Upper lobe of left lung (tissue), 6 donors: ENCODE measurements around the gene PJA1. TPM values are rescaled to one million over a fixed set of nuclear protein-coding genes. Genes with fewer than 3 reads are reported as not detected.

Experiments
- ATAC-seq, 2 donors: fragments of 200-7000 bp; cut with Tn5 transposase; one replicate each; pipeline ENCODE4 v1.9.1; 2022; ENCODE audit warnings: mild to moderate bottlenecking in 2 of 2, moderate library complexity in 2 of 2; ENCODE audit not compliant: low FRiP score in 2 of 2
- DNase-seq, 2 donors: peaks; one replicate each; pipeline ENCODE4 v3.0.0-alpha.2; 2019 to 2020
- H3K27ac ChIP-seq, 4 donors: fragments of 200-600 bp; sonication (generic); one replicate each; pipeline ENCODE4 v1.5.1; 2016 to 2019
- H3K27me3 ChIP-seq, 4 donors: fragments of 200-600 bp; sonication (generic); one replicate each; pipeline ENCODE4 v1.5.1; 2017 to 2019
- H3K36me3 ChIP-seq, 4 donors: fragments of 200-600 bp; sonication (generic); one replicate each; pipeline ENCODE4 v1.5.1; 2016 to 2019
- H3K4me1 ChIP-seq, 4 donors: fragments of 200-600 bp; sonication (generic); one replicate each; pipeline ENCODE4 v1.5.1; 2018 to 2019
- H3K4me3 ChIP-seq, 4 donors: fragments of 200-600 bp; sonication (generic); one replicate each; pipeline ENCODE4 v1.5.1; 2017 to 2019; ENCODE audit warnings: mild to moderate bottlenecking in 2 of 4, moderate library complexity in 1 of 4
- H3K9me3 ChIP-seq, 4 donors: fragments of 200-600 bp; sonication (generic); one replicate each; pipeline ENCODE4 v1.5.1; 2018 to 2019
- EP300 ChIP-seq, 4 donors: sonication (generic); formaldehyde crosslinking; IDR thresholded peaks; one replicate each; pipeline ENCODE4 v1.5.1; 2017; ENCODE audit warnings: antibody characterized with exemption in 4 of 4, control low read depth in 2 of 4
- POLR2A ChIP-seq, 4 donors: fragments of 450-650 bp; IDR thresholded peaks; one replicate each; pipeline ENCODE4 v1.5.1; 2016 to 2017; ENCODE audit warnings: antibody characterized with exemption in 4 of 4, mild to moderate bottlenecking in 2 of 4
- POLR2AphosphoS5 ChIP-seq, 2 donors: sonication (generic); formaldehyde crosslinking; IDR thresholded peaks; one replicate each; pipeline ENCODE4 v1.5.1; 2017; ENCODE audit warnings: antibody characterized with exemption in 2 of 2
- WGBS, 2 donors: methylation state at CpG; one replicate each; pipeline ENCODE4 v1.1.5; 2017 to 2018; 5-methylcytosine and 5-hydroxymethylcytosine counted together
- total RNA-seq, 6 donors: library from RNA; depleted of rRNA in 4 of 6; stranded (reverse); fragments of >200 nt in 4 of 6; gene quantifications; one replicate each; pipeline versions ENCODE4 v1.1.0 to v1.2.1, GENCODE V29; 2016 to 2021
- TF ChIP-seq, protein P1 (sequence below), 6 experiments: fragments of 450-650 bp in 4 of 6; fragments of 200-600 bp in 2 of 6; sonication (generic) in 2 of 6; IDR thresholded peaks; one replicate each; pipeline ENCODE4 v1.5.1; 2016 to 2019; ENCODE audit warnings: antibody characterized with exemption in 6 of 6
- donor health status: DM: no; HTN: no; CAD: no; lungs with moderate emphysema.
- donor health status: DM: no; HTN: yes; CAD: no; lungs with severe emphysema.

Gene PJA1
- total RNA-seq, 6 donors from 2014 or later = 13.8 to 25.9 (median 14.8) TPM

DNA sequence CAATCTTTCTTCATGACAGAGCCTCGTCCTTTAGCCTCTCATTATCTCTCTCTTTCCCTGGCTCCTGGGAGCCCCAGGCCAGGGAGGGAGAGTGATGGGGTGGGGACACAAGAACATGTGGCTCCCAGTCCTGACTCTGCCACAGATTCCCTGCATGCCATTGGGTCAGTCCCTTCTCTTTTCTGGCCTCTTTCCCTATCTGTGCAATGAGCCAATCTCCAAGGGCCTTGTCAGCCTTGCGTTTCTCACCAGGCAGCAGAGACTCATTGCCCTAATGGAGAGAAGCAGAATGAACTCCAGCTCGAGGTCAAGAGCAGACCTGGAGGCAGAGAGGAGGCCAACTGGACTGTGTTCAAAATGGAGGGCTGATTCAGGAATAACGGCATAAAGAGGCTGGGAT is 38.4 kb upstream of the PJA1 start:
- Histone ChIP-seq H3K36me3 (no peaks in the 10 kb centered on the region), H3K4me1 (no peaks in the 10 kb centered on the region), H3K9me3 (no peaks in the 10 kb centered on the region), H3K4me3 (no peak overlapping the region), H3K27me3 (no peaks in the 10 kb centered on the region), H3K27ac (no peak overlapping the region)
- no peak for DNase-seq
- no peak for ATAC-seq
- WGBS, 2 donors = 72 to 73% methylated on average over 1 to 4 of the region's 4 CpGs
- TF ChIP-seq POLR2A (IDR thresholded peaks at IDR 0.05) (no peak), EP300 (IDR thresholded peaks at IDR 0.05) (no peak), POLR2AphosphoS5 (IDR thresholded peaks at IDR 0.05) (no peak)
- TF ChIP-seq, protein P1, sequence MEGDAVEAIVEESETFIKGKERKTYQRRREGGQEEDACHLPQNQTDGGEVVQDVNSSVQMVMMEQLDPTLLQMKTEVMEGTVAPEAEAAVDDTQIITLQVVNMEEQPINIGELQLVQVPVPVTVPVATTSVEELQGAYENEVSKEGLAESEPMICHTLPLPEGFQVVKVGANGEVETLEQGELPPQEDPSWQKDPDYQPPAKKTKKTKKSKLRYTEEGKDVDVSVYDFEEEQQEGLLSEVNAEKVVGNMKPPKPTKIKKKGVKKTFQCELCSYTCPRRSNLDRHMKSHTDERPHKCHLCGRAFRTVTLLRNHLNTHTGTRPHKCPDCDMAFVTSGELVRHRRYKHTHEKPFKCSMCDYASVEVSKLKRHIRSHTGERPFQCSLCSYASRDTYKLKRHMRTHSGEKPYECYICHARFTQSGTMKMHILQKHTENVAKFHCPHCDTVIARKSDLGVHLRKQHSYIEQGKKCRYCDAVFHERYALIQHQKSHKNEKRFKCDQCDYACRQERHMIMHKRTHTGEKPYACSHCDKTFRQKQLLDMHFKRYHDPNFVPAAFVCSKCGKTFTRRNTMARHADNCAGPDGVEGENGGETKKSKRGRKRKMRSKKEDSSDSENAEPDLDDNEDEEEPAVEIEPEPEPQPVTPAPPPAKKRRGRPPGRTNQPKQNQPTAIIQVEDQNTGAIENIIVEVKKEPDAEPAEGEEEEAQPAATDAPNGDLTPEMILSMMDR (IDR thresholded peaks at IDR 0.05) = no peak

DNA sequence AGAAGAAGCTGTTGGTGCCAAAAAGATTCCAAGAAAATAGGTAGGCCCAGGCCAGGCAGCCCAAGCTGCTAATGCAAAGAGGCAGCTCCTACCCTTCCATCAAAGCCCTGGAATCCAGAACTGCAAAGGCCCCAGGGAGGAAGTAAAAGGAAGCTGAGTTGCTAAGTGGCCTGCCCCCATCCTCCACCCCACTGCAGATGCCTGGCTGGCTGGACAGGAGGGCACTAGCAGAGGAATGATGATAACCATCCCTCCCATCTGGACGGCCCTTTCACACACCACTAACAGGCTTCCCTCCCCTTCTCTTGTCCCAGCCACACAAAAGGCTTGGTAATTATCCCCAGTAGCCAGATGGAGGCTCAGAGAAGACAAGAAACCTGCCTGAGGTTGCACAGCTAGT is 32.4 kb upstream of the PJA1 start:
- H3K36me3 ChIP-seq = no peaks in the 10 kb centered on the region
- no peak for TF ChIP-seq POLR2A (IDR thresholded peaks at IDR 0.05)
- no peak for TF ChIP-seq EP300 (IDR thresholded peaks at IDR 0.05)
- no peak for TF ChIP-seq POLR2AphosphoS5 (IDR thresholded peaks at IDR 0.05)
- TF ChIP-seq, protein P1 (IDR thresholded peaks at IDR 0.05) = no peak
- no peak overlapping the region for H3K27ac ChIP-seq
- no peaks in the 10 kb centered on the region for H3K9me3 ChIP-seq
- WGBS, 2 donors = 69% methylated on average over 1 of the region's 1 CpG; no CpG with 5 or more reads in 1 of the 2 donors
- no peaks in the 10 kb centered on the region for H3K4me1 ChIP-seq
- DNase-seq = no peak
- no peaks in the 10 kb centered on the region for H3K27me3 ChIP-seq
- no peak for ATAC-seq
- no peak overlapping the region for H3K4me3 ChIP-seq

DNA sequence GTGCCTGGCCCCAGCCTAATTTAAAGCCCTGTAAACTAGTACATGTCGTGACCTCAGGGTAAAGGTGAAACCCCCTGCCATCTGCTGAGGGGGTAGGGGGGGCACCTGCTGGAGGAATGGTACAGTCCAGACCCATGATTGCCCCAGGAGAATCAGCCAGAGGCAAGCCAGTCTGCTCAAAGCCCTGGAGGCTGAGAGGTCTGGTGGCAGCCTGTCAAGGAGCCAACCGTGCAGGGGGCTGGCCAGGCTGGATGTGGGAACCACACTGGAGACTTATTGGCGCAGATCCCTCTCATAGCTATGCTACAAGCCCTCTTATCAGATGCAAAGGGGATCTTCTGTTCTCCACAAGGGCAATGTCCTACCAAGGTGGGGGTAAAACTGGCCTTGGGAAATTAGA is 31.4 kb upstream of the PJA1 start:
- WGBS, 2 donors = 73% methylated on average over 3 of the region's 3 CpGs; no CpG with 5 or more reads in 1 of the 2 donors
- Histone ChIP-seq H3K27ac (no peak overlapping the region), H3K4me3 (no peak overlapping the region), H3K36me3 (no peaks in the 10 kb centered on the region), H3K27me3 (no peaks in the 10 kb centered on the region), H3K9me3 (no peaks in the 10 kb centered on the region), H3K4me1 (no peaks in the 10 kb centered on the region)
- no peak for DNase-seq
- TF ChIP-seq, protein P1 (IDR thresholded peaks at IDR 0.05) = no peak
- TF ChIP-seq EP300 (IDR thresholded peaks at IDR 0.05) (no peak), POLR2AphosphoS5 (IDR thresholded peaks at IDR 0.05) (no peak), POLR2A (IDR thresholded peaks at IDR 0.05) (no peak)
- no peak for ATAC-seq

DNA sequence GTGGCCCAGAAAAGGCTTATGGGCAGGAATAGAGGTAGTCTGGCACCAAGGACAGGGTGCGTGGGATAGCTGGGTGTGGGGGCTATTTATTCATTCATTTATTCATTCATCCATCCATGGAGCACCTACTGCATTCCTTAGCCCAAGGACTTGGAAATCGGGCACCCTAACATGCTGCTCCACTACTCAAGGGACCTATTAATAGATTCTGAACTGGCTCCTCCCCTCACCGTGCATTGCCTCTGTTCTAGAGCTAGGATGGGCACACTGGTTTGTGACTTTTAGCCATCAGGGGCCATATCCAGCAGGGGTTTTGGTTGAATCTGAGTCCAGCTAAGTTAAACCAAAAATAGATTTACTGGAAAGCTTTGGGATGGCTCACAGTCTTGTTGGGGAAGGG is 30.6 kb upstream of the PJA1 start:
- 52% methylated on average over 3 of the region's 3 CpGs; no CpG with 5 or more reads in 1 of the 2 donors for WGBS, 2 donors
- TF ChIP-seq, protein P1 (IDR thresholded peaks at IDR 0.05) = no peak
- no peaks in the 10 kb centered on the region for H3K36me3 ChIP-seq
- H3K27me3 ChIP-seq = no peaks in the 10 kb centered on the region
- no peak overlapping the region for H3K27ac ChIP-seq
- H3K4me1 ChIP-seq = no peaks in the 10 kb centered on the region
- no peak for ATAC-seq
- no peaks in the 10 kb centered on the region for H3K9me3 ChIP-seq
- no peak for DNase-seq
- no peak overlapping the region for H3K4me3 ChIP-seq

DNA sequence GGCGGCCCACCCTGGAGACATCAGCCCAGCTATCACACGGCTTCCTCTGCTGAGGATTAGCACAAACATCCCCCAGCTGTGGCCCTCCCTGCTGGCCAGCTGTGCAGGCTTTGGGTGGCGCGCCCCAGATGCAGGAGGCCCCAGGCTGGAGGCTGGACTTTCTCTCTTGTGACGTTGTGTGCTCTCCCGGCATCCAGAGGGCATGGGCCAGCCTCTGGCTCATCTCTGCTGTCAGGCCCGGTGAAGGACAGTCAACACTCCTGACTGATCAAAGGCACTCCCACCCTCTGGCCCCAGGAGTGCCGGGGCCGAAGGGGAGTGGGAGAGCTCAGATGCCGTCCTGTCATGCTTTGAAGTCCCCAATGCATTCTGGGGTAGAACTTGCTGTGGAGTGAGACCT is 29.9 kb upstream of the PJA1 start:
- Histone ChIP-seq H3K27me3 (no peaks in the 10 kb centered on the region), H3K4me3 (no peak overlapping the region), H3K9me3 (no peaks in the 10 kb centered on the region), H3K36me3 (no peaks in the 10 kb centered on the region), H3K4me1 (no peaks in the 10 kb centered on the region), H3K27ac (no peak overlapping the region)
- WGBS, 2 donors = 72% methylated on average over 10 of the region's 10 CpGs; no CpG with 5 or more reads in 1 of the 2 donors
- ATAC-seq (no peak), DNase-seq (peak in 1 of 2 donors; percentile 37)
- TF ChIP-seq, protein P1 (IDR thresholded peaks at IDR 0.05) = no peak
- TF ChIP-seq POLR2A (IDR thresholded peaks at IDR 0.05) (no peak), POLR2AphosphoS5 (IDR thresholded peaks at IDR 0.05) (no peak), EP300 (IDR thresholded peaks at IDR 0.05) (no peak)
